Measurements from ENCODE around the gene ILRUN.

Gene ILRUN

DNA sequence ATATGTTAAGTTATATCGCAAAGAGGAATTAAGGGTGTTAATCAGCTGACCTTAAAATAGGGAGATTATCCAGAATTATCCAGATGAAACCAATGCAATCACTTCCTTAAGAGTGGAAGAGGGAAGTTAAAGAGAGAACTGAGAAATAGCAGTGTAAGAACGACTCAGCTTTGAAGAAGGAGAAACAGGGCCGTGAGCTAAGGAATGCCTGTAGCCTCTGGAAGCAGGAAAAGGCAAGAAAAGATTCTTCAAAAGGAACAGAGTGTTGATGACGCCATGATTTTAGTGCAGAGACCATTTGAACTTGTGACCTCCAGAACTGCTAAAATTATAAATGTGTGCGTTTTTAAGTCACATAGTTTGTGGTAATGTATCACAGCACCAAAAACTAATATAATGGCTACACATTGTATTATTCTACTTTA lies 32.7 kb downstream of the ILRUN start:
- H3K9ac ChIP-seq (ENCODE audit: low read length), result no peak overlapping the region
- H3K4me1 ChIP-seq (ENCODE audit: low read length), result peaks cover 15% of the 10 kb centered on the region
- peaks cover 96% of the 10 kb centered on the region for H3K79me2 ChIP-seq (ENCODE audit: low read length)
- H3K4me3 ChIP-seq (ENCODE audit: low read length), result no peak overlapping the region
- H3K9me3 ChIP-seq (replicated peaks; ENCODE audit: insufficient read depth, low read length), result no peaks in the 10 kb centered on the region
- no peaks in the 10 kb centered on the region for H3K27me3 ChIP-seq (replicated peaks; ENCODE audit: insufficient read depth, low read length)
- no peaks in the 10 kb centered on the region; the same call in 1 of the 2 replicates for H3K9me2 ChIP-seq (replicated peaks; ENCODE audit: insufficient read depth, low read length)
- no peak overlapping the region for H3K27ac ChIP-seq (ENCODE audit: low read length)
- H3F3A ChIP-seq (ENCODE audit: insufficient read depth, low read length), result peaks cover 3% of the 10 kb centered on the region
- H4K20me1 ChIP-seq (ENCODE audit: insufficient read depth, low read length), result no peaks in the 10 kb centered on the region
- DNase-seq, result no peak
- no peaks in the 10 kb centered on the region for H3K36me3 ChIP-seq (replicated peaks; ENCODE audit: insufficient read depth, low read length)
- H2AFZ ChIP-seq (ENCODE audit: low read length), result no peak overlapping the region
- no peak for TF ChIP-seq EZH2phosphoT487 (IDR thresholded peaks at IDR 0.05; ENCODE audit: low read length)
- no peak for TF ChIP-seq EZH2 (optimal IDR thresholded peaks at IDR 0.05; ENCODE audit: low read depth, low read length)
- TF ChIP-seq, protein P1, sequence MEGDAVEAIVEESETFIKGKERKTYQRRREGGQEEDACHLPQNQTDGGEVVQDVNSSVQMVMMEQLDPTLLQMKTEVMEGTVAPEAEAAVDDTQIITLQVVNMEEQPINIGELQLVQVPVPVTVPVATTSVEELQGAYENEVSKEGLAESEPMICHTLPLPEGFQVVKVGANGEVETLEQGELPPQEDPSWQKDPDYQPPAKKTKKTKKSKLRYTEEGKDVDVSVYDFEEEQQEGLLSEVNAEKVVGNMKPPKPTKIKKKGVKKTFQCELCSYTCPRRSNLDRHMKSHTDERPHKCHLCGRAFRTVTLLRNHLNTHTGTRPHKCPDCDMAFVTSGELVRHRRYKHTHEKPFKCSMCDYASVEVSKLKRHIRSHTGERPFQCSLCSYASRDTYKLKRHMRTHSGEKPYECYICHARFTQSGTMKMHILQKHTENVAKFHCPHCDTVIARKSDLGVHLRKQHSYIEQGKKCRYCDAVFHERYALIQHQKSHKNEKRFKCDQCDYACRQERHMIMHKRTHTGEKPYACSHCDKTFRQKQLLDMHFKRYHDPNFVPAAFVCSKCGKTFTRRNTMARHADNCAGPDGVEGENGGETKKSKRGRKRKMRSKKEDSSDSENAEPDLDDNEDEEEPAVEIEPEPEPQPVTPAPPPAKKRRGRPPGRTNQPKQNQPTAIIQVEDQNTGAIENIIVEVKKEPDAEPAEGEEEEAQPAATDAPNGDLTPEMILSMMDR (IDR thresholded peaks at IDR 0.05; ENCODE audit: low read length), result no peak
- H3K4me2 ChIP-seq (ENCODE audit: low read depth, low read length), result no peak overlapping the region

DNA sequence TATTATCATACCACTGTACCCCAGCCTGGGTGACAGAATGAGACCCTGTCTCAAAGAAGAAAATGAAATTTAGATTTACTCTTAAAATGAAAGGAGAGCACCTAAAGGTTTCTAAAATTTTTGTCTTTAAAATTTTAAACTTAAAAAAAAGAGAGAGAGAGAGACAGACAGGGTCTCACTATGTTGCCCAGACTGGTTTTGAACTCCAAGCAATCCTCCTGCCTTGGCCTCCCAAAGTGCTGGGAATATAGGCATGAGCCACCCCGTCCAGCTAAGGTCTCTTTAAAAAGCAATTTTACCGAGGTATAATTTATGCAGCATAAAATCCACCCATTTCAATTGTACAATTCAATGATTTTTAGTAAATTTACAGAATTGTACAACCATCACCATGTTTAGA lies 33.2 kb downstream of the ILRUN start:
- H3K4me2 ChIP-seq (ENCODE audit: low read depth, low read length), result no peak overlapping the region
- peaks cover 5% of the 10 kb centered on the region for H3F3A ChIP-seq (ENCODE audit: insufficient read depth, low read length)
- H3K36me3 ChIP-seq (replicated peaks; ENCODE audit: insufficient read depth, low read length), result no peaks in the 10 kb centered on the region
- no peaks in the 10 kb centered on the region; the same call in 1 of the 2 replicates for H3K9me2 ChIP-seq (replicated peaks; ENCODE audit: insufficient read depth, low read length)
- H3K27ac ChIP-seq (ENCODE audit: low read length), result no peak overlapping the region
- no peak overlapping the region for H2AFZ ChIP-seq (ENCODE audit: low read length)
- TF ChIP-seq EZH2phosphoT487 (IDR thresholded peaks at IDR 0.05; ENCODE audit: low read length) (no peak), EZH2 (optimal IDR thresholded peaks at IDR 0.05; ENCODE audit: low read depth, low read length) (no peak)
- TF ChIP-seq, protein P1 (IDR thresholded peaks at IDR 0.05; ENCODE audit: low read length), result no peak
- no peaks in the 10 kb centered on the region for H3K27me3 ChIP-seq (replicated peaks; ENCODE audit: insufficient read depth, low read length)
- H3K9me3 ChIP-seq (replicated peaks; ENCODE audit: insufficient read depth, low read length), result no peaks in the 10 kb centered on the region
- H3K4me1 ChIP-seq (ENCODE audit: low read length), result peaks cover 20% of the 10 kb centered on the region
- peaks cover 96% of the 10 kb centered on the region for H3K79me2 ChIP-seq (ENCODE audit: low read length)
- no peak overlapping the region for H3K4me3 ChIP-seq (ENCODE audit: low read length)
- no peak for DNase-seq
- H4K20me1 ChIP-seq (ENCODE audit: insufficient read depth, low read length), result no peaks in the 10 kb centered on the region
- H3K9ac ChIP-seq (ENCODE audit: low read length), result no peak overlapping the region

DNA sequence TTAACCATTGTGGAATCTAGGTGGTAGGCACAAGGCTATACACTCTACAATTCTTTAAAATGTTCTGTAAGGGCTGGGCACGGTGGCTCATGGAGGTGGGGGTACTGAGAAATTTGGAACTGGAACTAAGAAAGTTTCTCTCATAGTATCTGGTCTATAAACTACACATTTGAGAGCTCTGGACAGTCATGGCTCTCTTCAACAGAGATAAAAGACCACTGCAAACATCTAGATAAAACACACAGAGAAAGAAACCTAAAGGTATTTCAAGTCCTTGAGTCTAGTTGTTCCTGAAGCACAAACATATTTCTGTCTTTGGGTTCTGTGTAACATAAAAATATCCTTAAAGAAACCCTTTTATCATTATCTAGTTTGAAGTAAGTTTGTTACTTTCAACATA lies 35.2 kb downstream of the ILRUN start:
- Histone ChIP-seq H3K4me1 (ENCODE audit: low read length) (peaks cover 32% of the 10 kb centered on the region), H3K4me2 (ENCODE audit: low read depth, low read length) (no peak overlapping the region)

More for the DNA sequence above, 35.2 kb downstream of the ILRUN start:
- peaks cover 76% of the 10 kb centered on the region for H3K79me2 ChIP-seq (ENCODE audit: low read length)
- DNase-seq, result no peak
- no peaks in the 10 kb centered on the region for H3K27me3 ChIP-seq (replicated peaks; ENCODE audit: insufficient read depth, low read length)
- no peak overlapping the region for H2AFZ ChIP-seq (ENCODE audit: low read length)
- no peak overlapping the region for H3K27ac ChIP-seq (ENCODE audit: low read length)
- no peaks in the 10 kb centered on the region for H3K9me3 ChIP-seq (replicated peaks; ENCODE audit: insufficient read depth, low read length)
- no peak overlapping the region for H3K4me3 ChIP-seq (ENCODE audit: low read length)
- TF ChIP-seq EZH2 (optimal IDR thresholded peaks at IDR 0.05; ENCODE audit: low read depth, low read length) (no peak), EZH2phosphoT487 (IDR thresholded peaks at IDR 0.05; ENCODE audit: low read length) (no peak)
- TF ChIP-seq, protein P1 (IDR thresholded peaks at IDR 0.05; ENCODE audit: low read length), result no peak
- H3F3A ChIP-seq (ENCODE audit: insufficient read depth, low read length), result peaks cover 25% of the 10 kb centered on the region
- no peaks in the 10 kb centered on the region for H3K36me3 ChIP-seq (replicated peaks; ENCODE audit: insufficient read depth, low read length)
- no peaks in the 10 kb centered on the region for H4K20me1 ChIP-seq (ENCODE audit: insufficient read depth, low read length)
- no peak overlapping the region for H3K9ac ChIP-seq (ENCODE audit: low read length)
- no peaks in the 10 kb centered on the region; the same call in 1 of the 2 replicates for H3K9me2 ChIP-seq (replicated peaks; ENCODE audit: insufficient read depth, low read length)
